DND-41 (cell line): ENCODE measurements around the gene SELENON.

Experiments
- ATAC-seq: fragments of 200-7000 bp; cut with Tn5 transposase; 3 replicates; pipeline ENCODE4 v1.9.1; 2021; ENCODE audit warnings: low read depth; ENCODE audit not compliant: insufficient read depth
- DNase-seq: peaks from one replicate; pipeline ENCODE4 v3.0.0-alpha.2; 2020
- H2AFZ ChIP-seq: 2 replicates; pipeline ENCODE4 v1.6.0; 2012; ENCODE audit warnings: low read depth, low read length
- H3K27ac ChIP-seq: 2 replicates; pipeline ENCODE4 v1.5.1; 2012; ENCODE audit warnings: low read length, inconsistent platforms
- H3K27me3 ChIP-seq: fragments of 200-600 bp; sonication (generic); 2 replicates; pipeline ENCODE4 v1.6.0; 2012; ENCODE audit warnings: low read length, mild to moderate bottlenecking, inconsistent platforms; ENCODE audit not compliant: insufficient read depth, poor library complexity
- H3K36me3 ChIP-seq: 2 replicates; pipeline ENCODE4 v1.5.1; 2012; ENCODE audit warnings: low read length, inconsistent platforms; ENCODE audit not compliant: insufficient read depth
- H3K4me1 ChIP-seq: 2 replicates; pipeline ENCODE4 v1.5.1; 2012; ENCODE audit warnings: mild to moderate bottlenecking, low read length; ENCODE audit not compliant: insufficient read depth
- H3K4me2 ChIP-seq: 2 replicates; pipeline ENCODE4 v1.6.0; 2012; ENCODE audit warnings: mild to moderate bottlenecking, moderate library complexity, low read length, inconsistent platforms; ENCODE audit not compliant: insufficient read depth
- H3K4me3 ChIP-seq, 2 experiments: fragments of 200-600 bp in 1 of 2; shearing (Covaris generic) in 1 of 2; 2 replicates each; pipeline ENCODE4 v1.5.1; 2012 to 2016; ENCODE audit warnings: inconsistent platforms in 2 of 2, low read length in 2 of 2, mild to moderate bottlenecking in 2 of 2, low read depth in 1 of 2, moderate library complexity in 1 of 2
- H3K79me2 ChIP-seq: 2 replicates; pipeline ENCODE4 v1.6.0; 2012; ENCODE audit warnings: low read length, inconsistent platforms; ENCODE audit not compliant: insufficient read depth
- H3K9ac ChIP-seq: 2 replicates; pipeline ENCODE4 v1.6.0; 2012; ENCODE audit warnings: low read depth, mild to moderate bottlenecking, inconsistent platforms, low read length, moderate library complexity
- H3K9me3 ChIP-seq: 2 replicates; pipeline ENCODE4 v1.5.1; 2012; ENCODE audit warnings: low read length, moderate library complexity, mild to moderate bottlenecking, inconsistent platforms; ENCODE audit not compliant: insufficient read depth, severe bottlenecking
- H4K20me1 ChIP-seq: 2 replicates; pipeline ENCODE4 v1.6.0; 2012; ENCODE audit warnings: low read length; ENCODE audit not compliant: insufficient read depth
- EZH2 ChIP-seq: IDR thresholded peaks from 3 replicates; pipeline ENCODE4 v1.6.1; 2012; ENCODE audit warnings: borderline replicate concordance, low read depth, mild to moderate bottlenecking, moderate library complexity, low read length, inconsistent platforms; ENCODE audit not compliant: severe bottlenecking
- TF ChIP-seq, protein P1 (sequence below): IDR thresholded peaks from 2 replicates; pipeline ENCODE4 v1.5.1; 2012; ENCODE audit warnings: borderline replicate concordance, low read length, moderate library complexity, mild to moderate bottlenecking; ENCODE audit not compliant: poor library complexity, severe bottlenecking; ENCODE audit errors: extremely low read depth

The SELENON gene

DNA sequence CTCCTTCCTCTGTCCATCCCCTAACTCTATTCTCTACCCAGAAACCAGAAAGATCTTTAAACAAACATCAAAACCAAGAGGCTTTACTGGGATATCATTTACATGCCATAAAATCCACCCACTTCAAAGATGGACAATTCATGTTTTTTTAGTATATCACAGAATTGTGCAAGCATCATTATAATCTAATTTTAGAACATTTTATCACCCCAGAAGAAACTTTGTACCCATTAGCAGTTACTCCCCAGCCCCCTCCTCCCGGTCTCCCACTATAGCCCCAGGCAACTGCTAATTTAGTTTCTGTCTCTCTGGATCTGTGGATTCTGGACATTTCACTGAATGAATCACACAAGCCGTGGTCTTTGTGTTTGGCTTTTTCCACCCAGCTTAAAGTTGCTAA is 4.8 kb upstream of the SELENON start:
- Histone ChIP-seq H3K9ac (no peak overlapping the region), H3K4me3 (no peak overlapping the region), H3K9me3 (no peaks in the 10 kb centered on the region), H3K4me1 (peaks cover 20% of the 10 kb centered on the region), H4K20me1 (peaks cover 5% of the 10 kb centered on the region; the same call in 1 of the 2 replicates), H3K27me3 (peaks cover 23% of the 10 kb centered on the region), H2AFZ (no peak overlapping the region), H3K36me3 (no peaks in the 10 kb centered on the region), H3K27ac (no peak overlapping the region), H3K4me2 (no peak overlapping the region), H3K79me2 (no peaks in the 10 kb centered on the region)
- no peak for ATAC-seq
- DNase-seq = no peak
- TF ChIP-seq, protein P1, sequence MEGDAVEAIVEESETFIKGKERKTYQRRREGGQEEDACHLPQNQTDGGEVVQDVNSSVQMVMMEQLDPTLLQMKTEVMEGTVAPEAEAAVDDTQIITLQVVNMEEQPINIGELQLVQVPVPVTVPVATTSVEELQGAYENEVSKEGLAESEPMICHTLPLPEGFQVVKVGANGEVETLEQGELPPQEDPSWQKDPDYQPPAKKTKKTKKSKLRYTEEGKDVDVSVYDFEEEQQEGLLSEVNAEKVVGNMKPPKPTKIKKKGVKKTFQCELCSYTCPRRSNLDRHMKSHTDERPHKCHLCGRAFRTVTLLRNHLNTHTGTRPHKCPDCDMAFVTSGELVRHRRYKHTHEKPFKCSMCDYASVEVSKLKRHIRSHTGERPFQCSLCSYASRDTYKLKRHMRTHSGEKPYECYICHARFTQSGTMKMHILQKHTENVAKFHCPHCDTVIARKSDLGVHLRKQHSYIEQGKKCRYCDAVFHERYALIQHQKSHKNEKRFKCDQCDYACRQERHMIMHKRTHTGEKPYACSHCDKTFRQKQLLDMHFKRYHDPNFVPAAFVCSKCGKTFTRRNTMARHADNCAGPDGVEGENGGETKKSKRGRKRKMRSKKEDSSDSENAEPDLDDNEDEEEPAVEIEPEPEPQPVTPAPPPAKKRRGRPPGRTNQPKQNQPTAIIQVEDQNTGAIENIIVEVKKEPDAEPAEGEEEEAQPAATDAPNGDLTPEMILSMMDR = no peak
- no peak for TF ChIP-seq EZH2

DNA sequence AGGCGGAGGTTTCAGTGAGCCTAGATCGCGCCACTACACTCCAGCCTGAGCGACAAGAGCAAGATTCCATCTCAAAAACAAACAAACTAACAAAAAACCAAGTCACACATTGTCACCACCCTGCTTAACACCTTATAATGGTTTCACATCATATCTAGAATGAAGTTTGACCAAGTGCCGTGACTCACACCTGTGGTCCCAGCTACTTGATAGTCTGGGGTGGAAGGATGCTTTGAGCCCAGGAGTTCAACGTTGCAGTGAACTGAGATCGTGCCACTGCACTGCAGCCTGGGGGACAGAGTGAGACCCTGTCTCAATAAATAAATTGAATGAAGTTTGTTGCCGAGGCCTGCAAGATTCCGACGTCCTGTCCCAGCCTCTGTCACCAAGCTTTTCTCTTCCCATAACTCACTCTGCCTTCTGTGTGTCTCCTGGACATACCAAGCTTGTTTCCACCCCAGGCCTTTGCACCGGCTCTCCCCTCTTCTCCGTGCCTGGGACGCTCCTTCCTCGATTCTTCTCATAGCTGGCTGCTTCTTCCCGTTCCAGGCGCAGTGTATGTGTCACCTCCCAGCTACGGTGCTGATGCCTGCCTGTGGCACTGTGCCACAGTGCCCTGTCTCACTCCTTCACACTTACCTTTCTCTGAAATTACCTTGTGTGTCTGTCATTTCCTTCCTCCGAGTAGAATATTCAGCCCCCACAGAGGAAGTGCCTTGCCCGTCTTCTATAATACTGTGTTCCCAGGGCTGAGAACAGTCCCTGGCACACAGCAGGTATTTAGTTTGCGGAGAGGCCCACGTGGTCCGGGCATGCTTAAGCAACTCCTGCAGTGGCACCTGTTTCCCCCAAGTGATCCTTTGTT is 3.8 kb upstream of the SELENON start:
- no peak overlapping the region for H3K9ac ChIP-seq
- TF ChIP-seq EZH2 = peak; percentile 27
- TF ChIP-seq, protein P1 = no peak
- no peak overlapping the region for H3K4me3 ChIP-seq
- DNase-seq (no peak), ATAC-seq (peak; percentile 62)
- H2AFZ ChIP-seq = peak overlapping the region; percentile 47; the same call in 1 of the 2 replicates
- H3K4me1 ChIP-seq = peaks cover 28% of the 10 kb centered on the region
- no peak overlapping the region for H3K27ac ChIP-seq
- H3K4me2 ChIP-seq = no peak overlapping the region; the same call in 1 of the 2 replicates
- peaks cover 8% of the 10 kb centered on the region; the same call in 1 of the 2 replicates for H4K20me1 ChIP-seq
- H3K9me3 ChIP-seq = no peaks in the 10 kb centered on the region
- peaks cover 31% of the 10 kb centered on the region for H3K27me3 ChIP-seq
- H3K36me3 ChIP-seq = no peaks in the 10 kb centered on the region
- H3K79me2 ChIP-seq = no peaks in the 10 kb centered on the region

DNA sequence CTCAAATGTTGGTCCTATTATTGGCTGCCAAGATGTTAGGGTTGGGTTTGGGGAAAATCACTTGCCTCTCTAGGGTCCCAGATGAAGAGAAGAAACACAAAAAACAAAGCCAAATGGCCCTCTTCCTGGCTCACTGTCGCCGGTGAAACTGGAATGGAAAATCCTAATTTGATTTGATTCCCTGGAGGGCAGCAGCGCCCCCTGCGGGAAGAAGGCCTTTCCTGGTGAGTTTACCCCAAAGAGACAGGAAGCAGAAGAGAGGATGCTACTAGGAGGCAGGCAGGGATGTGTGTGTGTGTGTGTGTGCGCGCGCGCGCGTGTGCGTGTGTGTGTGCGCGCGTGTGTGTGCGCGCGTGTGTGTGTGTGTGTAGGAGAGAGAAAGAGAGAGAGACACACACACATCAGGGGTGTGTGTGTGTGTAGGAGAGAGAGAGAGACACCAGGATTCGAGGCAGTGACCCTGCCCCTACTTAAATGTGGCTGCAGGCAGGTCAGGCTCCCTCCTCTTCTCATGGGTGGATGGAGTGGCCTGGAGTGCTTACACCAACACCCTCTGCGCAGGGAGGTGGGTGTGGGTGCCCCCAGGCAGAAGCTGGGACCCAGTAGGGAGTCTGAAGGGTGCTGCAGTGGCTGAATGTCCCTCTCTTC is 3.1 kb upstream of the SELENON start:
- Histone ChIP-seq H3K9me3 (no peaks in the 10 kb centered on the region), H3K9ac (no peak overlapping the region), H4K20me1 (peaks cover 8% of the 10 kb centered on the region; the same call in 1 of the 2 replicates), H3K27ac (no peak overlapping the region), H3K36me3 (no peaks in the 10 kb centered on the region), H3K4me3 (no peak overlapping the region), H3K4me1 (peaks cover 28% of the 10 kb centered on the region), H3K4me2 (peak overlapping the region; percentile 19; the same call in 1 of the 2 replicates), H3K79me2 (no peaks in the 10 kb centered on the region), H3K27me3 (peaks cover 26% of the 10 kb centered on the region), H2AFZ (peak overlapping the region; percentile 47; the same call in 1 of the 2 replicates)
- ATAC-seq (peak; percentile 81), DNase-seq (peak; percentile 83)
- TF ChIP-seq, protein P1 = peak; percentile 89
- no peak for TF ChIP-seq EZH2
